GM18526 (cell line): Measurements from ENCODE around the gene MAJIN.

Experiments
- POLR2A ChIP-seq: IDR thresholded peaks from 3 replicates; pipeline ENCODE4 v1.6.1; 2011; ENCODE audit not compliant: insufficient read length; ENCODE audit errors: extremely low read depth

MAJIN gene

DNA sequence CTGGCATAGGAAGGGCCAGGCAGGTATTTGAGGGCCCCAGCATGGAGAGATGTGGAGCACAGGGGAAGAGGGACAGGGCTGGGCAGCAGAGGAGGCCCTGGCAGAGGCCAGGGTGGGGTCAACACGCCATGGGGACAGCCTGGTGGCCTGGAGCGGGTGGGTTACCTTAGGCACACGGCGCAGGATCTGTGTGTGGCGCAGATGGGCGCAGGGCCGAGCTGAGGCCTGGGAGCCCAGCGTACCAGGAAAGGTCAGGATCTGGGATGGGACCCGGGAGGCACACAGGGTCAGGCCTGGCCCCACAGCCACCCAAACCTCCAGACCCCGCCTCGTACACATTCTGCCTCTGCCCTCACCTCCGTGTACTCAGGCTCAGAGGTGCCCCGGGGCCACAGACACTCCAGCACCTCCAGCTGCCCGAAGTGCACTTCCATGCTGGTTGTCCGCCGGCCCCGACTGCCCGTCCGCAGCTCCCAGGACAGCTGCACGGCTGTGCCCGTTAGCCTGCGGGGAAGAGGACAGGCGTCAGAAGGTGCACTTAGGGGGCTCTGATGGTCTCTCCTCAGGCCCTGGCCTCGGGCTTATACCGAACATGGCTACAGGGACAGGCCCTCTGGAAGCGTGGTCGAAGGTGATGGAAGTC lies 61.3 kb downstream of the MAJIN start:
- TF ChIP-seq POLR2A: no peak

DNA sequence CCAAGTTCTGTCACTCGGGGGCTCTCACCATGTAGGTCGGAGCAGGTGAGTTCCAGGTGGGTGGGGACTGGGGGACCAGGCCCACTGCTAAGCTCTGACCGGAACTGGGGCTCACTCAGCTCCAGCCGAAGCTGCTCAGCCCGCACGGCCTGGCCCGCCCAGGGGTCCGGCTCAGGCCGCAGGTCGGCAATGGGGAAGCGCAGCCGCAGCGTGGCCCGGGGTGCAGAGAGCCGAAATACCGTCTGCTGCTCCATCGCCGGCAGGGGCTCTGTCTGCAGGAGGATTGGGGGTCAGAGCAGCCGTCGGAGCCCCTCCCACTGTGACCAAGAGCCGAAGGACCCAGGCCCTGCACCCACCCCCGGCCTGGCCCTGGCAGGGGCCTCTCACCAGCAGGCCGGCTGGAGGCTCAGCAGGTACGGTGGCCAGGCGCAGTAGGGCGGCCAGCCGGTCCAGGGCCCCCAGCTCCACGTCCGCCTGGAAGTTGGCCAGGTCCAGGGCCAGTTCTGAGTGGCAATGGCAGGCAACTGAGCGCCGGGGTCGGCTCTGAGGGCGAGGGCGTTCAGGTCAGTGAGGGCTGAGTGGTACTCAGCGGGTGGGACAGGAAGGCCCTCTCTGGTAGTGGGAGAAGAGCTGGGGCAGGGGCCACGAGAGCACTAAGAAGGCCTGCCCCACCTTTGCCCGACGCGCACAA lies 62.1 kb downstream of the MAJIN start:
- no peak for TF ChIP-seq POLR2A

DNA sequence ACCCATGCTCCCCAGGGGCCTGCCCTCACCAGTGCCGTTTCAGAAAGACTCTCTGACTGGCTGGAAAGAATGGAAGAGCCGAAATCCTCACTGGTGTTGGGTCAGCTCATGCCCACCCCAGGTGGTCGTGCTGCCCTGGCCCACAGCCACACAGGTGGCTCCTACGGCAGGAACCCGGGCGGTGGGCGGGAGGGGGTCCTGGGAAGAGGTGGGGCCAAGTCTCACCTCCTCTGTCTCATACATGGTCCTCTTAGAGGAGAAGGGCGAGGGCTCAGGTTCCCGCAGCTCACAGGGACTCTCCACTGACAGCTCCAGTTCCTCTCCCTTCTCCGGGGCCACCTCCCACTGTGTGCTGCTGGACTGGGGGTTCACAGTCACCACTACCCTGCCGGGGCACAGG lies 63.1 kb downstream of the MAJIN start:
- TF ChIP-seq POLR2A: no peak

DNA sequence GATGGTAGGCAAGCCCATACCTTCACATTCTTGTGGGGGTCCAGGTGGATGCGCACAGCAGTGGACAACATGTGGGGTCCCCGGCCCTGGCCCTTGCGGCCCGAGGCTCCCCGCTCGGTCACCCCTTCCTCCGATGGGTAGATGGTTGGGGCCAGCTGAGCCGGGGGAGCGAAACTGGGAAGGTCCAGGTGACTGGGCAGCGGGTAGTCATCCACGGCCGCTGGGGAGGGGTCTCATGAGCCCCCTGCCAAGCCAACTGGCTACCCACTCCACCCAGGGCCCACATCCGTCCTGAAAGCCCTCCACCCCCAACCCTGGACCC lies 65.6 kb downstream of the MAJIN start:
- TF ChIP-seq POLR2A: no peak

GRCh38 chr11:64905516-64906313 lies 66.2 kb downstream of the MAJIN start:
- TF ChIP-seq POLR2A: no peak

GRCh38 chr11:64903291-64903833 lies 68.5 kb downstream of the MAJIN start:
- no peak for TF ChIP-seq POLR2A

- no peak for TF ChIP-seq POLR2A
Measured at GRCh38 chr11:64902102-64902900, 69.6 kb downstream of the MAJIN start.

DNA sequence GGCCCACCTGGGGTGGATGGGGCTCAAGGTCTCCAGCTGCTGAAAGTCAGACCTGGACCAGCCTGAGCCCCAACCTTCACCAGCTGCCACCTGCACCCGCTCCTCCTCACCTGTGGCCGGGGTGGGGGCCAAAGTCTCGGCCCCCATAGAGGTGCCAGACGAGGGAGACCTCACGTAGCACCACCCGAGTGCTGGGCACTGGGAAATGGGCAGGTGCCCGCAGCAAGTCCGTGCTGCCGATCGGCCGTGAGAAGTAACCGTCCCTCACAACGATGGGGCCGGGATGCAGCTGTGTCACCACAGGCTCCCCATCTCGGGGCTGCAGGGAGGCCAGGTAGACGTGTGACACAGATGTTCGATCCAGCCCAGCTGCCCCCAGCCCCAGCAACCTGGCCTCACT lies 71.1 kb downstream of the MAJIN start:
- TF ChIP-seq POLR2A: no peak

GRCh38 chr11:64900263-64900678 lies 71.6 kb downstream of the MAJIN start:
- TF ChIP-seq POLR2A: no peak

GRCh38 chr11:64898541-64898940 lies 73.4 kb downstream of the MAJIN start:
- no peak for TF ChIP-seq POLR2A

- TF ChIP-seq POLR2A: no peak
Measured at GRCh38 chr11:64898076-64898445, 73.8 kb downstream of the MAJIN start.

GRCh38 chr11:64897381-64898075 lies 74.4 kb downstream of the MAJIN start:
- no peak for TF ChIP-seq POLR2A

GRCh38 chr11:64896448-64897022 lies 75.4 kb downstream of the MAJIN start:
- TF ChIP-seq POLR2A: no peak

GRCh38 chr11:64894812-64895452 lies 77.0 kb downstream of the MAJIN start:
- TF ChIP-seq POLR2A: no peak
